SK-N-SH (cell line): Measurements from ENCODE around the gene TLR3. TPM values are rescaled to one million over a fixed set of nuclear protein-coding genes. Genes with fewer than 3 reads are reported as not detected.
"Not testable (repeated sequence)": the region's sequence is repeated elsewhere in the genome, so short reads cannot be mapped to it uniquely, and the experiment has no call there.

Experiments
- CTCF ChIA-PET: fragments of 300-600, 350-600 bp; formaldehyde crosslinking; extraction: SDS; loops from one replicate; lab custom pipeline; 2021; lab: Yijun Ruan, JAX
- POLR2A ChIA-PET: fragments of 350-600 bp; sonication (Branson Sonifier 250); formaldehyde crosslinking; extraction: SDS; loops from one replicate; lab custom pipeline; 2020; ENCODE audit warnings: antibody characterized with exemption, inconsistent platforms; lab: Yijun Ruan, JAX
- DNase-seq: peaks from one replicate; pipeline ENCODE4 v3.0.0; 2012
- H2AFZ ChIP-seq: fragments of 200-600 bp; sonication (generic); 2 replicates; pipeline ENCODE4 v1.8.1; 2016; ENCODE audit warnings: antibody characterized with exemption, mild to moderate bottlenecking, low read depth
- H3F3A ChIP-seq: fragments of 200-600 bp; sonication (generic); replicated peaks from 2 replicates; pipeline ENCODE3; 2016; ENCODE audit warnings: antibody characterized with exemption, mild to moderate bottlenecking; ENCODE audit not compliant: insufficient read depth
- H3K27ac ChIP-seq, 2 experiments: fragments of 200-500 bp in 1 of 2; fragments of 200-600 bp in 1 of 2; sonication (Bioruptor generic) in 1 of 2; sonication (generic), shearing (Covaris generic) in 1 of 2; 2 replicates each; pipeline versions ENCODE4 v1.5.1 to v1.6.1; 2014 to 2016; ENCODE audit warnings: low read depth in 2 of 2, inconsistent platforms in 1 of 2, low read length in 1 of 2, mild to moderate bottlenecking in 1 of 2, mixed read lengths in 1 of 2
- H3K27me3 ChIP-seq: fragments of 200-600 bp; sonication (generic), shearing (Covaris generic); 2 replicates; pipeline ENCODE4 v1.6.1; 2016; ENCODE audit warnings: mixed run types; ENCODE audit not compliant: insufficient read depth
- H3K36me3 ChIP-seq, 2 experiments: fragments of 200-500 bp in 1 of 2; fragments of 200-600 bp in 1 of 2; sonication (Bioruptor generic) in 1 of 2; sonication (generic) in 1 of 2; replicated peaks in 1 of 2; 2 replicates each; pipeline versions ENCODE3 to v1.5.1; 2014 to 2016; ENCODE audit warnings: low read length in 1 of 2, mild to moderate bottlenecking in 1 of 2; ENCODE audit not compliant: insufficient read depth in 2 of 2, control insufficient read depth in 1 of 2
- H3K4me1 ChIP-seq, 2 experiments: fragments of 200-500 bp in 1 of 2; fragments of 200-600 bp in 1 of 2; sonication (Bioruptor generic) in 1 of 2; sonication (generic), shearing (Covaris generic) in 1 of 2; 2 replicates each; pipeline versions ENCODE4 v1.5.1 to v1.6.1; 2014 to 2016; ENCODE audit warnings: low read depth in 1 of 2, low read length in 1 of 2, mixed run types in 1 of 2; ENCODE audit not compliant: insufficient read depth in 2 of 2, control insufficient read depth in 1 of 2
- H3K4me2 ChIP-seq: fragments of 200-600 bp; sonication (generic), shearing (Covaris generic); 2 replicates; pipeline ENCODE4 v1.6.1; 2017; ENCODE audit warnings: mixed run types
- H3K4me3 ChIP-seq, 2 experiments: fragments of 200-500 bp in 1 of 2; fragments of 200-600 bp in 1 of 2; sonication (Bioruptor generic) in 1 of 2; sonication (generic), shearing (Covaris generic) in 1 of 2; 2 replicates each; pipeline versions ENCODE4 v1.5.1 to v1.8.1; 2014 to 2016; ENCODE audit warnings: low read depth in 2 of 2, inconsistent platforms in 1 of 2, low read length in 1 of 2, mild to moderate bottlenecking in 1 of 2, mixed read lengths in 1 of 2, moderate library complexity in 1 of 2
- H3K79me2 ChIP-seq: fragments of 200-600 bp; sonication (generic); 2 replicates; pipeline ENCODE4 v1.8.1; 2017; ENCODE audit warnings: mild to moderate bottlenecking; ENCODE audit not compliant: insufficient read depth
- H3K9ac ChIP-seq: fragments of 200-600 bp; sonication (generic); 2 replicates; pipeline ENCODE4 v1.6.1; 2017; ENCODE audit warnings: mixed run types
- H3K9me2 ChIP-seq: fragments of 200-600 bp; sonication (generic); 2 replicates; pipeline ENCODE4 v1.6.1; 2017; ENCODE audit warnings: mixed run types
- H3K9me3 ChIP-seq: fragments of 200-600 bp; sonication (generic); 2 replicates; pipeline ENCODE4 v1.6.1; 2017; ENCODE audit warnings: mixed run types, mild to moderate bottlenecking, moderate library complexity
- H4K20me1 ChIP-seq: fragments of 200-600 bp; sonication (generic); 2 replicates; pipeline ENCODE4 v1.6.1; 2017; ENCODE audit warnings: mild to moderate bottlenecking, mixed run types; ENCODE audit not compliant: insufficient read depth
- CHD2 ChIP-seq: fragments of 150-350 bp; IDR thresholded peaks from 2 replicates; pipeline ENCODE4 v1.6.1; 2018; ENCODE audit warnings: low read length; ENCODE audit not compliant: partially characterized antibody
- ELF1 ChIP-seq: IDR thresholded peaks from 2 replicates; pipeline ENCODE4 v1.4.0; 2012
- EZH2phosphoT487 ChIP-seq: fragments of 200-600 bp; sonication (generic); IDR thresholded peaks from 2 replicates; pipeline ENCODE4 v1.6.1; 2017; ENCODE audit warnings: low read depth, mixed run types, mild to moderate bottlenecking, antibody characterized with exemption, moderate library complexity, borderline replicate concordance
- FOXJ3 ChIP-seq: sonication (generic); formaldehyde crosslinking; IDR thresholded peaks from 2 replicates; pipeline ENCODE4 v1.5.1; 2020; ENCODE audit warnings: mild to moderate bottlenecking, missing genetic modification reagents
- MXI1 ChIP-seq: IDR thresholded peaks from 2 replicates; pipeline ENCODE4 v1.6.1; 2012; ENCODE audit warnings: mild to moderate bottlenecking, low read depth, low read length, improper control_type of control experiment
- NFIC ChIP-seq: IDR thresholded peaks from 2 replicates; pipeline ENCODE4 v1.4.0; 2012; ENCODE audit warnings: borderline replicate concordance
- NRF1 ChIP-seq: IDR thresholded peaks from 2 replicates; pipeline ENCODE4 v1.6.1; 2012; ENCODE audit warnings: low read depth, mild to moderate bottlenecking, low read length
- POLR2AphosphoS5 ChIP-seq: IDR thresholded peaks from 2 replicates; pipeline ENCODE4 v1.6.1; 2012; ENCODE audit warnings: low read depth, low read length
- RAD21 ChIP-seq: IDR thresholded peaks from 2 replicates; pipeline ENCODE4 v1.6.1; 2012; ENCODE audit warnings: mild to moderate bottlenecking, low read length
- RFX5 ChIP-seq: IDR thresholded peaks from 2 replicates; pipeline ENCODE4 v1.6.1; 2012; ENCODE audit warnings: mild to moderate bottlenecking, improper control_type of control experiment, low read length
- SIN3A ChIP-seq: IDR thresholded peaks from 2 replicates; pipeline ENCODE4 v1.6.1; 2012; ENCODE audit warnings: low read depth, mild to moderate bottlenecking, low read length, moderate library complexity, borderline replicate concordance
- TAF1 ChIP-seq: IDR thresholded peaks from 2 replicates; pipeline ENCODE4 v1.6.1; 2012; ENCODE audit warnings: low read depth, mild to moderate bottlenecking, low read length, moderate library complexity, borderline replicate concordance
- TEAD4 ChIP-seq: IDR thresholded peaks from 2 replicates; pipeline ENCODE4 v1.4.0; 2012; ENCODE audit warnings: mild to moderate bottlenecking, borderline replicate concordance; ENCODE audit not compliant: insufficient read depth
- YY1 ChIP-seq: IDR thresholded peaks from 2 replicates; pipeline ENCODE4 v1.4.0; 2012; ENCODE audit warnings: low read depth, mild to moderate bottlenecking
- WGBS: methylation state at CpG from one replicate; pipeline ENCODE4 v1.1.6; 2017; ENCODE audit warnings: low lambda C conversion rate; 5-methylcytosine and 5-hydroxymethylcytosine counted together
- polyA plus RNA-seq, 3 experiments: library from polyadenylated mRNA; depleted of rRNA; stranded (reverse); fragments of >200 nt; gene quantifications; 2 replicates each; pipeline ENCODE4 v1.2.3, GENCODE V29; 2012
- TF ChIP-seq, protein P1 (sequence below): IDR thresholded peaks from 2 replicates; pipeline ENCODE4 v1.4.0; 2012; ENCODE audit warnings: low read depth, borderline replicate concordance
- TF ChIP-seq, protein P2 (sequence below): fragments of 200-600 bp; sonication (generic); IDR thresholded peaks from 2 replicates; pipeline ENCODE4 v1.6.1; 2017; ENCODE audit warnings: antibody characterized with exemption, mild to moderate bottlenecking, moderate library complexity
- TF ChIP-seq, protein P3 (sequence below): IDR thresholded peaks from 2 replicates; pipeline ENCODE4 v1.6.1; 2012; ENCODE audit warnings: mild to moderate bottlenecking, low read depth, low read length, moderate library complexity
- TF ChIP-seq, protein P4 (sequence below): IDR thresholded peaks from 2 replicates; pipeline ENCODE4; 2012

TLR3 gene
- polyA plus RNA-seq, 1 of the 3 experiments (the other 2 are of a cell fraction): 0.51 TPM

DNA sequence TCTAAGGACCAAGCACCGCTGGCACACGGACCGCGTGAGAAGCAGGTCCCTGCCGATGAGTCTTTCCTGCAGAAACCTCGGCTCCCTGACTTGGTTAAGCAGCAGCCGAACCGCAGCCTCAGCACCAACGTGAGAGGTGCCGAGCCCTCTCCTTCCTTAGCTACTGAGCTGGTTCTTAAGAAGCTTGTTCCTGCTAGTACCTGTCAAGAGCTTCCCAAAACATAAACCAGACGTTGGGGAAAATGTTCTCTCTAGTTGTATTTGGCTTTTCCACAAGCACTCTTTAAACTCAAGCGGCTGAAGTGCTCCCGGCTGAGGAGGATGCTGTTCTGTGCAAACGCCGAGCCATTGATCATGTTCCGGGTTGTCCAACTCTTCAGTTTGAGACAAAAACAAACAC lies 29.3 kb upstream of the TLR3 start (continued):
- TF ChIP-seq RFX5 (no peak), TEAD4 (no peak), TAF1 (no peak)

DNA sequence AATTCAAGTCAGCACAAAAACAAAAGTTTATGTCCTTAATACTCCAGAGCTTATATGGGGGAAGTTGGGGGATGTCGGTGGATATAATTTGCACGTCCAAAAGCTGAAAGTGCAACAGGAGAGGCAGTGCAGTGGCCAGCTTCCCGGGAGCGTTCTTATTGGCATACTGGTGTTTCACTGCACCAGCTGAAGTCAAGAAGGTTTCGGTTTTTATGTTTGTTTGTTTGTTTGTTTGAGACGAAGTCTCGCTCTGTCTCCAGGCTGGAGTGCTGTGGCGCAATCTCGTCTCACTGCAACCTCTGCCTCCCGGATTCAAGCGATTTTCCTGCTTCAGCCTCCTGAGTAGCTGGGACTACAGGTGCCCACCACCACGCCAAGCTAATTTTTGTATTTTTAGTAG lies 28.6 kb upstream of the TLR3 start:
- H3K4me3 ChIP-seq: no peak overlapping the region
- CTCF ChIA-PET: interaction anchor here (1.2 to 5.5 kb wide), 6 partner anchors 10 to 1001 kb away, joined by 3 to 105 read pairs (median 4); partner anchors contain the start of gene CCDC110
- no peak overlapping the region for H2AFZ ChIP-seq
- H3K4me1 ChIP-seq: peaks cover 0 to 5% of the 10 kb centered on the region in 2 experiments; a peak in 1 of 4 replicates
- POLR2A ChIA-PET: interaction anchor here (0.8 kb wide), 1 partner anchor 104 kb away, joined by 3 read pairs; no protein-coding TSS in a partner anchor
- H3K36me3 ChIP-seq: no peaks in the 10 kb centered on the region
- H3K9me2 ChIP-seq: no peaks in the 10 kb centered on the region
- H3K9me3 ChIP-seq: no peaks in the 10 kb centered on the region
- TF ChIP-seq, protein P1, sequence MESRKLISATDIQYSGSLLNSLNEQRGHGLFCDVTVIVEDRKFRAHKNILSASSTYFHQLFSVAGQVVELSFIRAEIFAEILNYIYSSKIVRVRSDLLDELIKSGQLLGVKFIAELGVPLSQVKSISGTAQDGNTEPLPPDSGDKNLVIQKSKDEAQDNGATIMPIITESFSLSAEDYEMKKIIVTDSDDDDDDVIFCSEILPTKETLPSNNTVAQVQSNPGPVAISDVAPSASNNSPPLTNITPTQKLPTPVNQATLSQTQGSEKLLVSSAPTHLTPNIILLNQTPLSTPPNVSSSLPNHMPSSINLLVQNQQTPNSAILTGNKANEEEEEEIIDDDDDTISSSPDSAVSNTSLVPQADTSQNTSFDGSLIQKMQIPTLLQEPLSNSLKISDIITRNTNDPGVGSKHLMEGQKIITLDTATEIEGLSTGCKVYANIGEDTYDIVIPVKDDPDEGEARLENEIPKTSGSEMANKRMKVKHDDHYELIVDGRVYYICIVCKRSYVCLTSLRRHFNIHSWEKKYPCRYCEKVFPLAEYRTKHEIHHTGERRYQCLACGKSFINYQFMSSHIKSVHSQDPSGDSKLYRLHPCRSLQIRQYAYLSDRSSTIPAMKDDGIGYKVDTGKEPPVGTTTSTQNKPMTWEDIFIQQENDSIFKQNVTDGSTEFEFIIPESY: no peak
- TF ChIP-seq EZH2phosphoT487 (no peak), FOXJ3 (CRISPR knock-in tag) (no peak), RFX5 (no peak), SIN3A (no peak), CHD2 (no peak), NRF1 (no peak), TEAD4 (no peak), RAD21 (no peak), MXI1 (no peak), YY1 (no peak), NFIC (no peak), POLR2AphosphoS5 (no peak), ELF1 (no peak)
- TF ChIP-seq, protein P2, sequence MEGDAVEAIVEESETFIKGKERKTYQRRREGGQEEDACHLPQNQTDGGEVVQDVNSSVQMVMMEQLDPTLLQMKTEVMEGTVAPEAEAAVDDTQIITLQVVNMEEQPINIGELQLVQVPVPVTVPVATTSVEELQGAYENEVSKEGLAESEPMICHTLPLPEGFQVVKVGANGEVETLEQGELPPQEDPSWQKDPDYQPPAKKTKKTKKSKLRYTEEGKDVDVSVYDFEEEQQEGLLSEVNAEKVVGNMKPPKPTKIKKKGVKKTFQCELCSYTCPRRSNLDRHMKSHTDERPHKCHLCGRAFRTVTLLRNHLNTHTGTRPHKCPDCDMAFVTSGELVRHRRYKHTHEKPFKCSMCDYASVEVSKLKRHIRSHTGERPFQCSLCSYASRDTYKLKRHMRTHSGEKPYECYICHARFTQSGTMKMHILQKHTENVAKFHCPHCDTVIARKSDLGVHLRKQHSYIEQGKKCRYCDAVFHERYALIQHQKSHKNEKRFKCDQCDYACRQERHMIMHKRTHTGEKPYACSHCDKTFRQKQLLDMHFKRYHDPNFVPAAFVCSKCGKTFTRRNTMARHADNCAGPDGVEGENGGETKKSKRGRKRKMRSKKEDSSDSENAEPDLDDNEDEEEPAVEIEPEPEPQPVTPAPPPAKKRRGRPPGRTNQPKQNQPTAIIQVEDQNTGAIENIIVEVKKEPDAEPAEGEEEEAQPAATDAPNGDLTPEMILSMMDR: no peak
- TF ChIP-seq, protein P3, sequence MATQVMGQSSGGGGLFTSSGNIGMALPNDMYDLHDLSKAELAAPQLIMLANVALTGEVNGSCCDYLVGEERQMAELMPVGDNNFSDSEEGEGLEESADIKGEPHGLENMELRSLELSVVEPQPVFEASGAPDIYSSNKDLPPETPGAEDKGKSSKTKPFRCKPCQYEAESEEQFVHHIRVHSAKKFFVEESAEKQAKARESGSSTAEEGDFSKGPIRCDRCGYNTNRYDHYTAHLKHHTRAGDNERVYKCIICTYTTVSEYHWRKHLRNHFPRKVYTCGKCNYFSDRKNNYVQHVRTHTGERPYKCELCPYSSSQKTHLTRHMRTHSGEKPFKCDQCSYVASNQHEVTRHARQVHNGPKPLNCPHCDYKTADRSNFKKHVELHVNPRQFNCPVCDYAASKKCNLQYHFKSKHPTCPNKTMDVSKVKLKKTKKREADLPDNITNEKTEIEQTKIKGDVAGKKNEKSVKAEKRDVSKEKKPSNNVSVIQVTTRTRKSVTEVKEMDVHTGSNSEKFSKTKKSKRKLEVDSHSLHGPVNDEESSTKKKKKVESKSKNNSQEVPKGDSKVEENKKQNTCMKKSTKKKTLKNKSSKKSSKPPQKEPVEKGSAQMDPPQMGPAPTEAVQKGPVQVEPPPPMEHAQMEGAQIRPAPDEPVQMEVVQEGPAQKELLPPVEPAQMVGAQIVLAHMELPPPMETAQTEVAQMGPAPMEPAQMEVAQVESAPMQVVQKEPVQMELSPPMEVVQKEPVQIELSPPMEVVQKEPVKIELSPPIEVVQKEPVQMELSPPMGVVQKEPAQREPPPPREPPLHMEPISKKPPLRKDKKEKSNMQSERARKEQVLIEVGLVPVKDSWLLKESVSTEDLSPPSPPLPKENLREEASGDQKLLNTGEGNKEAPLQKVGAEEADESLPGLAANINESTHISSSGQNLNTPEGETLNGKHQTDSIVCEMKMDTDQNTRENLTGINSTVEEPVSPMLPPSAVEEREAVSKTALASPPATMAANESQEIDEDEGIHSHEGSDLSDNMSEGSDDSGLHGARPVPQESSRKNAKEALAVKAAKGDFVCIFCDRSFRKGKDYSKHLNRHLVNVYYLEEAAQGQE: no peak
- TF ChIP-seq, protein P4, sequence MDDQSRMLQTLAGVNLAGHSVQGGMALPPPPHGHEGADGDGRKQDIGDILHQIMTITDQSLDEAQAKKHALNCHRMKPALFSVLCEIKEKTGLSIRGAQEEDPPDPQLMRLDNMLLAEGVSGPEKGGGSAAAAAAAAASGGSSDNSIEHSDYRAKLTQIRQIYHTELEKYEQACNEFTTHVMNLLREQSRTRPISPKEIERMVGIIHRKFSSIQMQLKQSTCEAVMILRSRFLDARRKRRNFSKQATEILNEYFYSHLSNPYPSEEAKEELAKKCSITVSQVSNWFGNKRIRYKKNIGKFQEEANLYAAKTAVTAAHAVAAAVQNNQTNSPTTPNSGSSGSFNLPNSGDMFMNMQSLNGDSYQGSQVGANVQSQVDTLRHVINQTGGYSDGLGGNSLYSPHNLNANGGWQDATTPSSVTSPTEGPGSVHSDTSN: no peak
- DNase-seq: no peak
- no peak overlapping the region for H3K4me2 ChIP-seq
- no peaks in the 10 kb centered on the region for H3F3A ChIP-seq
- H3K79me2 ChIP-seq: no peaks in the 10 kb centered on the region
- 76% methylated on average over 12 of the region's 12 CpGs for WGBS
- H3K27ac ChIP-seq: no peak overlapping the region
- H3K27me3 ChIP-seq: no peaks in the 10 kb centered on the region
- H4K20me1 ChIP-seq: no peaks in the 10 kb centered on the region
- no peak overlapping the region for H3K9ac ChIP-seq

DNA sequence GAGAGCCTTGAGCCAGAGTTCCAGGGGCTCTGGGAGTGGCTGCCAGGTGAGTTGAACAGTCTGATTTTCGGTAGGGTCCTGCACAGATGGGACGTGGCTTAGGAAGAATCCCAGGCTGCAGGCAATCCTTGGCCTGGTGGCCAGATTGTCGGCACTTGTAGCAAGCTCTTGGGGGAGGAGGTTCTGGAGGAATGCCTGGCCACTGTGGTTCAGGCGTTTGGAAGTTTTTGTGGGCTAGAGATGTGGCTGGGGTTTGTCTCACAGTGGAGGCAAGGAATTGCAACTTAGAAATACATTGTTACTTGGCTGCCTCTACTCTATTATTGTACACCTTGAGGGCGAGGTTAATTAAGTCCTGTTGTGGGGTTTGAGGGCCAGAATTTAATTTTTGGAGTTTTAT lies 21.5 kb upstream of the TLR3 start:
- CTCF ChIA-PET: interaction anchor here (0.7 kb wide), 1 partner anchor 9 kb away, joined by 3 read pairs; no protein-coding TSS in a partner anchor
- H3K9me3 ChIP-seq, POLR2A ChIA-PET: not testable (repeated sequence)

More for the DNA sequence above, 21.5 kb upstream of the TLR3 start:
- H4K20me1 ChIP-seq, H3F3A ChIP-seq, DNase-seq, H3K36me3 ChIP-seq, H3K4me3 ChIP-seq, H3K9me2 ChIP-seq, H3K27me3 ChIP-seq, H3K4me2 ChIP-seq, H3K4me1 ChIP-seq, H3K9ac ChIP-seq, H3K79me2 ChIP-seq, H3K27ac ChIP-seq, H2AFZ ChIP-seq: not testable (repeated sequence)
- WGBS: 21% methylated on average over 5 of the region's 5 CpGs
